ENCODE measurements around the gene ENDOD1.

DNA sequence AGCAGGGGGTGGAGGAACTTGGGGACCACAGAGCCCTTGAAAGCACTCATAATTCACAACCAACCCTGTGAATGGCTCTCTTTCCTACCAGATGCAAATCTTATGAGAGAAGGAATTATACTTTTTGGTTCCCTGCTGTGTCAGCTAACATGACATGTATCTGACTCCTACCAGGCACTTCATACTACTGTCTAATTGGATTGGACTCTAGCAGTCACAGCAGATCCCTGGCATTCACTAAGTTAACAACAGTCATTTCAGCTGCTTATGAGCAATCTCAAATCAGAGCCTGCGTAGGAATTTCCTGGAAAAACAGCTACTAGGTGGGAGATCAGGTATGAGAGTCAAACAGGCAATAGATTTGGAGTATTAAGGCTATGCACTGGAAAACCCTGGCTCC is 11.1 kb upstream of the ENDOD1 start:
- TF ChIP-seq, protein P1, sequence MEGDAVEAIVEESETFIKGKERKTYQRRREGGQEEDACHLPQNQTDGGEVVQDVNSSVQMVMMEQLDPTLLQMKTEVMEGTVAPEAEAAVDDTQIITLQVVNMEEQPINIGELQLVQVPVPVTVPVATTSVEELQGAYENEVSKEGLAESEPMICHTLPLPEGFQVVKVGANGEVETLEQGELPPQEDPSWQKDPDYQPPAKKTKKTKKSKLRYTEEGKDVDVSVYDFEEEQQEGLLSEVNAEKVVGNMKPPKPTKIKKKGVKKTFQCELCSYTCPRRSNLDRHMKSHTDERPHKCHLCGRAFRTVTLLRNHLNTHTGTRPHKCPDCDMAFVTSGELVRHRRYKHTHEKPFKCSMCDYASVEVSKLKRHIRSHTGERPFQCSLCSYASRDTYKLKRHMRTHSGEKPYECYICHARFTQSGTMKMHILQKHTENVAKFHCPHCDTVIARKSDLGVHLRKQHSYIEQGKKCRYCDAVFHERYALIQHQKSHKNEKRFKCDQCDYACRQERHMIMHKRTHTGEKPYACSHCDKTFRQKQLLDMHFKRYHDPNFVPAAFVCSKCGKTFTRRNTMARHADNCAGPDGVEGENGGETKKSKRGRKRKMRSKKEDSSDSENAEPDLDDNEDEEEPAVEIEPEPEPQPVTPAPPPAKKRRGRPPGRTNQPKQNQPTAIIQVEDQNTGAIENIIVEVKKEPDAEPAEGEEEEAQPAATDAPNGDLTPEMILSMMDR (conservative IDR thresholded peaks at IDR 0.05): no peak
- no peak for TF ChIP-seq ZFX (IDR thresholded peaks at IDR 0.05)
